Measurements from ENCODE around the gene CDX2. TPM values are rescaled to one million over a fixed set of nuclear protein-coding genes. Genes with fewer than 3 reads are reported as not detected.

Gene CDX2
- total RNA-seq, 1 donor from 2014 or later: not detected

DNA sequence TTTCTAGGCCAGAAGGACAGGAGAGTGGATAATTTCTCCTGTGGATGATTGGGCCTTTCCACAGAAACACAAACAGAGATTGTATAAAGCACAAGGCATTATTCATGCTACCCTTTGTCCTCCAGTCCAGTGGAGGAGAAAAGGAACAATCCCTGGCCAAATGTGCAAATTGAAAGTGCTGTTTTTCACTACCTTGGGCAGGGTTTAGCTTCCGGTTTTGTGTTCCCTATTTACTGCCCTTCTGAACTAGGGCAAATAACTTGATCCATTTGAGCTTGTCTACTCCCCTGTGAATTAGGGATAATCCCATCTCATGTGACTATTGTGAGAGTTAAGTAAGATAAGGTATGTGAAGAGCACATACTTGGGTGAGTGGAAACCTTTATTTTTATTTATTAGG is 36.0 kb downstream of the CDX2 start:
- DNase-seq (ENCODE audit: low read depth in 2 of 2): no peak

DNA sequence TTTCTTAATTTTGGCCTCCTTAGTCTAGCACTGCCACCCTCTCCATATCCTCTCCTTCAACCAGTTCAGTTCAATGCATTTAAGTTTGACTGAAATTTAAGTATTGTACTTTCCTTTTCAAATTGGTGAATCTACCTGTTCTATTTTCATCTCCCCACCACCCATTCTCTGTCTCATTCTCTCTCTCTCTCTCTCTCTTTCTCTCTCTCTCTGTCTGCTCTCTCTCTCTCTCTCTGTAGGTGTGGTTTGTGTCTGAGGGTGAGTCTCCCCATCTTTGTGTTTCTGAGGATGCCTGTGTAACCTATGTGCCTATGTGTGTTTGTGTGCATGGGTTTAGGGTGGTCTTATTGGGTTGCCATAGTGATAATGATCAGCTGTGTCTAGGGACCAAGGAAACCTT is 39.2 kb downstream of the CDX2 start:
- DNase-seq (ENCODE audit: low read depth in 2 of 2): no peak

GRCh38 chr13:27928805-27929753 is 40.0 kb downstream of the CDX2 start:
- no peak for DNase-seq (ENCODE audit: low read depth in 2 of 2)

DNA sequence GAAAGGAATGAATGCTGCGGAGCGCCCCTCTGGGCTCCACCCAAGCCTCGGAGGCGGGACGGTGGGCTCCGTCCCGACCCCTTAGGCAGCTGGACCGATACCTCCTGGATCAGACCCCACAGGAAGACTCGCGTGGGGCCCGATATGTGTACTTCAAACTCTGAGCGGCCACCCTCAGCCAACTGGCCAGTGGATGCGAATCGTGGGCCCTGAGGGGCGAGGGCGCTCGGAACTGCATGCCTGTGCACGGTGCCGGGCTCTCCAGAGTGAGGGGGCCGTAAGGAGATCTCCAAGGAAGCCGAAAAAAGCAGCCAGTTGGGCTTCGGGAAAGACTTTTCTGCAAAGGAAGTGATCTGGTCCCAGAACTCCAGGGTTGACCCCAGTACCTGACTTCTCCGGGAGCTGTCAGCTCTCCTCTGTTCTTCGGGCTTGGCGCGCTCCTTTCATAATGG is 40.7 kb downstream of the CDX2 start:
- no peak for DNase-seq (ENCODE audit: low read depth in 2 of 2)

GRCh38 chr13:27927444-27928352 is 41.4 kb downstream of the CDX2 start:
- no peak for DNase-seq (ENCODE audit: low read depth in 2 of 2)

DNA sequence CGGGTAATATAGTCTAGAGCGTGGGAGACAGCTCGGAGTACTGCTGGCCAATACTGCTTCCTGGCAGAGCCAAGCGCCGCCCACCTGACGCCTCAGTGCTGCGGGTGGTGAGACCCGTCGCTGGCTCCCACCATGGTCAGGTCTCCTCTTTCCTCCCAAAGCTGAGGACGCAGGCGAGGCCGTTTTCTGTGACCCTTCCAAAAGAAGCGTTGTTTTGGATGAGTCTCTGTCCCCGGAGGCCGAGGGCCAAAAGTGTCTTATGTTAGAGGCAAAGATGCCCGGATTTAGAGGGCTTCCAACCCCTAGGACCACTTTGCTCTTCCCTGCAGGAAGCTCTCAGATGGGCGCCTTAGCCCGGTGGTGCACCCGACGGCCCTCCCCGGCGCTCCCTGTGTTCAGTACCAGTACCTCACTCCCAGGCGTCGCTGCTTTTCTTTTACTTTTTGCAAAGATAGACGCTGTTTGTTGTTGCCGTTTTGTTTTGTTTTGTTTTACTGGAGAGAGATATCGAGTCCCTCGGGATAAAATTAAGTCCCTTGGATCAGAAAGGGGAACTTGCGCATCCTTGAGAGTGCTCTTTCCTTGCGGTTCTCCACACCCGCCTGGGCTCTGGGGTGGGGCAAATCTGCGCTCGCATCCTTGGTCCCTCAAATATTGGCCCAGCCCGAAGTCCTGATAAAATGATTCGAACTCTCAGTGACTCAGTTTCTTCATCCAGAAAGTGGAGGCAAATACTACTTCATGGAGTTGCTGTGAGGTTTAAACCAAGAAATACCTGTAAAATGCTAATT is 42.3 kb downstream of the CDX2 start:
- no peak for DNase-seq (ENCODE audit: low read depth in 2 of 2)

- DNase-seq (ENCODE audit: low read depth in 2 of 2): no peak
Measured at GRCh38 chr13:27925220-27925991, 43.7 kb downstream of the CDX2 start.

DNA sequence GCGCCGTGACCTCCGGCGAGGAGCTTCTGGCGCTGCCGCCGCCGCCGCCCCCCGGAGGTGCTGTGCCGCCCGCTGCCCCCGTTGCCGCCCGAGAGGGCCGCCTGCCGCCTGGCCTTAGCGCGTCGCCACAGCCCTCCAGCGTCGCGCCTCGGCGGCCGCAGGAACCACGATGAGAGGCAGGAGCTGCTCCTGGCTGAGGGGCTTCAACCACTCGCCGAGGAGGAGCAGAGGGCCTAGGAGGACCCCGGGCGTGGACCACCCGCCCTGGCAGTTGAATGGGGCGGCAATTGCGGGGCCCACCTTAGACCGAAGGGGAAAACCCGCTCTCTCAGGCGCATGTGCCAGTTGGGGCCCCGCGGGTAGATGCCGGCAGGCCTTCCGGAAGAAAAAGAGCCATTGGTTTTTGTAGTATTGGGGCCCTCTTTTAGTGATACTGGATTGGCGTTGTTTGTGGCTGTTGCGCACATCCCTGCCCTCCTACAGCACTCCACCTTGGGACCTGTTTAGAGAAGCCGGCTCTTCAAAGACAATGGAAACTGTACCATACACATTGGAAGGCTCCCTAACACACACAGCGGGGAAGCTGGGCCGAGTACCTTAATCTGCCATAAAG is 44.5 kb downstream of the CDX2 start:
- no peak for DNase-seq (ENCODE audit: low read depth in 2 of 2)

GRCh38 chr13:27923794-27924528 is 45.2 kb downstream of the CDX2 start:
- DNase-seq (ENCODE audit: low read depth in 2 of 2): no peak

DNA sequence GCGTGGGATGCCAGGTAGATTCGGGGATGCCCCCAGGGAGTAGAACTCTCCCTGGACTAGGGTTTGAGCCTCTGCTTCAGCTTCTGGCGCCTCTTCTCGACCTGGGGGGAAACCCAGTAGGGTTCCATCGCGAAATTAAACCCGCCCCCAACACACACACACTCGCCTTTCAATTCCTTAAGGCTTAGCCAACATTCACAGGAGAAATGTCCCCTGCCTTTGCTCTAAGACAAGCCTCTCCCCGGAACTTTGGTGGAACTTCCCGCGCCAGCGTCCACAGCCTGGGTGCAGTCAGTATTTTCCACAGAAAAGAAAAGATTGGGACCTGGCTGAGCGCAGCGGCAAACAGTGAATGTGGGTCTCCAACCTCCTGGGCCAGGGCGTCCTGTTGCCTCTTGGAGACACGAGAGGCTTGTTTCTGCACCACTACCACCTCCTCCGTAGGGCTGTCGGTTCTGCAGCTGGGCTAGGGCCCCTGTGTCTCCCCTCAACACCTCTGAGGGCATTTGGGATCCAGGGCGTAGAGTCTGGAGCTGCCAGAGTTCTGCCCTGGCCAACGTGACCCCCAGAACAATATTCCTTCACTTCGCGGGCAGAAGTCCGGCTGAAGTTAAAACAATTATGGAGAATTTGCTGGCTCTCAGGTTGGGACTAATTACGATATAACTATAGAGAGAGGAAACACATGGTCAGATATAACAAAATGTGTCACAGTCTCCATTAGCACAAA is 46.1 kb downstream of the CDX2 start:
- no peak for DNase-seq (ENCODE audit: low read depth in 2 of 2)

DNA sequence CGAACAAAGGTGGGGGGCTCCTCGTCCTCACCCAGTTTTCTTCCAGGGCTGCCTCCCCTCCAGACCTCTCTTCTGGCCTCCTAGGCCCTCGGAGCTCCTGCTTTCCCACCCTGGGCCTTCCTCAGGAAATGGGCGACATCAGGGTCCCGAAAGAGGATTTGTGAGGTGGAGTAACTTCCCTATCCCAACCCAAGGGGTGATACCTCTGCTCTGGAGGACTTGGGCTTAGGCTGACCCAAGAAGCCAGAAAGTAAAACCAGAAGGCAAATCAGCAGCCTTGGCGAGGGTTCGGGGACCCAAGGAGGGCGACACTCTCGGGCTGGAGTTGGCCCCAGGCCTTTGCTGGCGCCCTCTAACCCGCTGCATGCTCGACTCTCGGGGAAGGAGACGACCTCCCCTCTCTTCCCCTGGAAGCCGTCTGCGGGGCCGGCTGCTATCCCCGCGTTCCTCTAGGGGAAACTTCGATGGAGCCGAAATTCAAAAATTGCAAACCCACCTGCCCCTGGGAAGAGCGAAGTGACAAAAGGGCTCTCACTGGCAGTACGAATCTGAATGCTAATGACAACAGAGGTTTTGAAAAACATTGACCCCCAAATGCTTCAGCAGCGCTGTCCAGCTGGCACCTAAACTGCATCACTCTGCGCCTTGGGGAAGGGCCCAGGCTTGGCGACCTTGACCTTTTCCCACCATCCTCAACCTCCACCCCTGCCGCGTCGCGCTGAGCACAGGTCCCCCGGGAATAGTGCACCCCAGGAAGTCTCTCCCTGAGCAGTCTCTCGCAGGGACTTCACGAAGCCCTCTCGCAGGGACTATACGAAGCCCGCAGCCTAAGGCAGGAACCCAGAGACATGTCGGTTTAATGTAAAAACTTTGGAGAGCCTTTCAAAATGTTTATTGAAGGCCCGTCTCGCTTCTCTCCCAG is 46.9 kb downstream of the CDX2 start:
- DNase-seq (ENCODE audit: low read depth in 2 of 2): no peak

- DNase-seq (ENCODE audit: low read depth in 2 of 2): no peak
Measured at GRCh38 chr13:27921421-27921960, 47.6 kb downstream of the CDX2 start.

- DNase-seq (ENCODE audit: low read depth in 2 of 2): no peak
Measured at GRCh38 chr13:27920677-27921420, 48.3 kb downstream of the CDX2 start.

- peak in 1 of 2 donors; percentile 35 for DNase-seq (ENCODE audit: low read depth in 2 of 2)
Measured at GRCh38 chr13:27919934-27920676, 49.0 kb downstream of the CDX2 start, which contains the start of gene PDX1. Gene PDX1, plus strand, starts transcription at chr13:27920000. Its CDS starts 139 bp downstream, at chr13:27920139.

- no peak for DNase-seq (ENCODE audit: low read depth in 2 of 2)
Measured at GRCh38 chr13:27919659-27919933, 49.5 kb downstream of the CDX2 start.

Measured in lung microvascular endothelial cell (primary cell).